ENCODE data around the gene ADORA1.
A peak's percentile ranks its signal among the peaks of the same experiment; 100 is the strongest.

GRCh38 chr1:203166192-203166940, 38.8 kb downstream of the ADORA1 start:
- TF ChIP-seq CTCF (optimal IDR thresholded peaks at IDR 0.05 in 1 of 3, IDR thresholded peaks at IDR 0.05 in 1 of 3, conservative IDR thresholded peaks at IDR 0.05 in 1 of 3; ENCODE audit: extremely low read depth in 1 of 3, insufficient read depth in 2 of 3, low read length in 3 of 3) = peak; percentile 33 to 58 (median 57)
- TF ChIP-seq EZH2 (IDR thresholded peaks at IDR 0.05; ENCODE audit: low read length) = no peak
